ENCODE measurements around the gene CHRNA4.
"Not testable (repeated sequence)": the region's sequence is repeated elsewhere in the genome, so short reads cannot be mapped to it uniquely, and the experiment has no call there.

Gene CHRNA4

DNA sequence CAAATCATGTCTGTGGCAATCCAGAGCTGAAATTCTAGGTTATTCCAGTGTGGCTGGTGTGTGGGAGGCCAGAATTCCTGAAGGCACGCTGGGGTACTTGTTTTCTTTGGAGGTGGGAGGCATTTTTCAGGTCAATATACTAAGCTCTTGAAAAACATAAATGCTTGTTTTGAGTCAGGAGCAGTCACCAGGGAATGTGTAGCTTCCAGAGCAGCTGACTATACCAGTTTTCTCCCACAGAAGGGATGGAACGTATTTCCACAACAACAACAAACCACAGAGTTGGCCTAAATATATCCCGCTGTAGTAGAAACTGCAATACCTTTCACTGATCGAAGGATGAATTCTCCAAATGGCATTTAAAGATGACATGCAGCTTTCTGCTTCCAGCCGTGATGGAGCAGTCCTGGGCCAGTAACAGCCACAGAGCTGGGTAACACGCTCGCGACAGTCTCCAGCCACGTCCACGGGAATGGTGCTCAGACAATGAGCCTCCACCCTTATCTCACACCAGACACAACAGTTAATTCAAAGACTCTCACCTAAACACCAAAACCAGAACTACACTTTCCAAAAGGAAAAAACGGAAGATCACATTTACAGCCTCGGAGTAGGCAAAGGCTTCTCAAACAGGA, 23.2 kb downstream of the CHRNA4 start:
- H3K27me3 ChIP-seq, result peaks cover 0 to 64% of the 10 kb centered on the region in 2 donors
- intact Hi-C loops (cut with DNase I; ENCODE audit: low total_unique reads), result no loop called here
- TF ChIP-seq, protein P1, sequence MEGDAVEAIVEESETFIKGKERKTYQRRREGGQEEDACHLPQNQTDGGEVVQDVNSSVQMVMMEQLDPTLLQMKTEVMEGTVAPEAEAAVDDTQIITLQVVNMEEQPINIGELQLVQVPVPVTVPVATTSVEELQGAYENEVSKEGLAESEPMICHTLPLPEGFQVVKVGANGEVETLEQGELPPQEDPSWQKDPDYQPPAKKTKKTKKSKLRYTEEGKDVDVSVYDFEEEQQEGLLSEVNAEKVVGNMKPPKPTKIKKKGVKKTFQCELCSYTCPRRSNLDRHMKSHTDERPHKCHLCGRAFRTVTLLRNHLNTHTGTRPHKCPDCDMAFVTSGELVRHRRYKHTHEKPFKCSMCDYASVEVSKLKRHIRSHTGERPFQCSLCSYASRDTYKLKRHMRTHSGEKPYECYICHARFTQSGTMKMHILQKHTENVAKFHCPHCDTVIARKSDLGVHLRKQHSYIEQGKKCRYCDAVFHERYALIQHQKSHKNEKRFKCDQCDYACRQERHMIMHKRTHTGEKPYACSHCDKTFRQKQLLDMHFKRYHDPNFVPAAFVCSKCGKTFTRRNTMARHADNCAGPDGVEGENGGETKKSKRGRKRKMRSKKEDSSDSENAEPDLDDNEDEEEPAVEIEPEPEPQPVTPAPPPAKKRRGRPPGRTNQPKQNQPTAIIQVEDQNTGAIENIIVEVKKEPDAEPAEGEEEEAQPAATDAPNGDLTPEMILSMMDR (IDR thresholded peaks at IDR 0.05), result no peak

DNA sequence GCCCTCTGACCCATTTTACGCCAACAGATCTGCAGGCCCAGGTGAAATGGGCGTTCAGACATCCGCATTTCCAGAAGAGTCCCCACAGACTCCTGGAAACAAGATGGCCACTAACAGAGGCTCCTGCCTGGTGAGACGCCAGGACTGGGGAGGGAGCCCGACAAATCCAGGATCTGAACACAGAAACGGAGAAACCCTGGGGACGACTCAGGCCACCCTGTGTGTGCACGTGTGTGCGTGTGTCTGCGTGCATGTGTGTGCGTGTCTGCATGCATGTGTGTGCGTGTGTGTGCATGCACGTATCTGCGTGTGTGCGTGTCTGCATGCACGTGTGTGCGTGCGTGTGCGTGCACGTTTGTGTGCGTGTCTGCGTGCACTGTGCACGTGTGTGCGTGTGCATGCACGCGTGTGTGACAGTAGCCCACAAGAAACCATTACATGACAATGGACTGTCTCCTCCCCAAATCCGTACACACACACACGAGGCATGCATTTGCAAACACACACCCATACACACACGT, 24.9 kb downstream of the CHRNA4 start:
- no peak for DNase-seq
- Histone ChIP-seq H3K27ac (no peak overlapping the region), H3K4me3 (no peak overlapping the region), H3K9me3 (peaks cover 0 to 14% (median 14%) of the 10 kb centered on the region in 3 donors), H3K36me3 (no peaks in the 10 kb centered on the region), H3K4me1 (no peaks in the 10 kb centered on the region), H3K27me3 (peaks cover 0 to 66% of the 10 kb centered on the region in 2 donors)
- TF ChIP-seq, protein P1 (IDR thresholded peaks at IDR 0.05), result no peak
- intact Hi-C loops (cut with DNase I; ENCODE audit: low total_unique reads), result no loop called here

More for the DNA sequence above, 23.2 kb downstream of the CHRNA4 start:
- H3K36me3 ChIP-seq, result no peaks in the 10 kb centered on the region
- DNase-seq, result no peak
- no peak overlapping the region for H3K4me3 ChIP-seq
- H3K4me1 ChIP-seq, result no peaks in the 10 kb centered on the region
- H3K27ac ChIP-seq, result no peak overlapping the region
- H3K9me3 ChIP-seq, result no peaks in the 10 kb centered on the region

DNA sequence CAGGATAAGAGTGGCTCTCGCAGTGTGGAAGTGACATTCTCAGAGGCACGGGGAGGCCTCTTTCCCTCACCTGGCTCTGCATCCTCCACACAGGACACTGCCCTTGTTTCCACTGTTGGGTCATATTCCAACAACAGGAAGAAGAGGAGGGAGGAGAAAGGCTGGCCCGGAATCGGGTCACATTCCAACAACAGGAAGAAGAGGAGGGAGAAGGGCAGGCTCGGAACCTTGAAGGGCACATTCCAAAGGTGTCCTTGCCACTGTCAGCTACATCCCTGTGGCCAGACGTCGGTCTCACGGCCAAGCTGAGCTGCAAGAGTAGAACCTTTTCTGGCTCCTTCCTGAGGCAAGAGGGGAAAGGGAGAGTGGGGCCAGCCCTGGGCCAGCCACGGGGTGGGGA, 25.4 kb downstream of the CHRNA4 start:
- Histone ChIP-seq H3K27ac (no peak overlapping the region), H3K36me3 (no peaks in the 10 kb centered on the region), H3K4me3 (no peak overlapping the region), H3K4me1 (no peaks in the 10 kb centered on the region), H3K9me3 (peaks cover 0 to 15% (median 14%) of the 10 kb centered on the region in 3 donors), H3K27me3 (peaks cover 0 to 72% of the 10 kb centered on the region in 2 donors)
- DNase-seq, result no peak
- TF ChIP-seq, protein P1 (IDR thresholded peaks at IDR 0.05), result no peak
- intact Hi-C loops (cut with DNase I; ENCODE audit: low total_unique reads), result no loop called here

DNA sequence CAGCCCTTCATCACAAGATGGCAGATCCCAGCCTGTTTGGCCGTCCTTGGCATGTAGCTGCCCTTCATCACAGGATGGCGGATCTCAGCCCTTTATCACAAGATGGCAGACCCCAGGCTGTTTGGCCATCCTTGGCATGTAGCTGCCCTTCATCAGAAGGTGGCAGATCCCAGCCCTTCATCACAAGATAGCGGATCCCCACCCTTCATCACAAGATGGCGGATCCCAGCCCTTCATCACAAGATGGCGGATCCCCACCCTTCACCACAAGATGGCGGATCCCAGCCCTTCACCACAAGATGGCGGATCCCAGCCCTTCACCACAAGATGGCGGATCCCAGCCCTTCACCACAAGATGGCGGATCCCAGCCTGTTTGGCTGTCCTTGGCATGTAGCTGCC, 26.1 kb downstream of the CHRNA4 start:
- H3K36me3 ChIP-seq; H3K4me3 ChIP-seq; DNase-seq; H3K27ac ChIP-seq; H3K4me1 ChIP-seq; intact Hi-C loops (cut with DNase I; ENCODE audit: low total_unique reads): not testable (repeated sequence)
- peaks cover 0 to 15% (median 14%) of the 10 kb centered on the region in 3 donors for H3K9me3 ChIP-seq
- H3K27me3 ChIP-seq, result peaks cover 0 to 79% of the 10 kb centered on the region in 2 donors

DNA sequence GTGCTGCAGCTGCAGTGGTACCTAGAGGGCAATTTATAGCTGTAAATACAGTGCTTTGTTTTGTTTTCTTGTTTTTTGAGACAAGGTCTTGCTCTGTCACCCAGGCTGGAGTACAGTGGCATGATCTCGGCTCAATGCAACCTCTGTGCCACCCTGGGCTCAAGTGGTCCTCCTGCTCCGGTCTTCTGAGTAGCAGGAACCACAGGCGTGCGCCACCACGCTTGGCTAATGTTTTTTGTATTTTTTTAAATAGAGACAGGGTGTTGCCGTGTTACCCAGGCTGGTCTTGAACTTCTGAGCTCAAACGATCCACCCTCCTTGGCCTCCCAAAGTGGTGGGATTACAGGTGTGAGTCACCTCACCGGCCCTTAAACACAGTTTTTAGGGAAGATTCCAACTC, 26.8 kb downstream of the CHRNA4 start:
- Histone ChIP-seq H3K4me1 (no peaks in the 10 kb centered on the region), H3K9me3 (peaks cover 0 to 15% (median 14%) of the 10 kb centered on the region in 3 donors), H3K27ac (no peak overlapping the region), H3K4me3 (no peak overlapping the region), H3K27me3 (peaks cover 0 to 86% of the 10 kb centered on the region in 2 donors), H3K36me3 (no peaks in the 10 kb centered on the region)
- no peak for DNase-seq
- intact Hi-C loops (cut with DNase I; ENCODE audit: low total_unique reads), result no loop called here
- TF ChIP-seq, protein P1 (IDR thresholded peaks at IDR 0.05), result no peak

DNA sequence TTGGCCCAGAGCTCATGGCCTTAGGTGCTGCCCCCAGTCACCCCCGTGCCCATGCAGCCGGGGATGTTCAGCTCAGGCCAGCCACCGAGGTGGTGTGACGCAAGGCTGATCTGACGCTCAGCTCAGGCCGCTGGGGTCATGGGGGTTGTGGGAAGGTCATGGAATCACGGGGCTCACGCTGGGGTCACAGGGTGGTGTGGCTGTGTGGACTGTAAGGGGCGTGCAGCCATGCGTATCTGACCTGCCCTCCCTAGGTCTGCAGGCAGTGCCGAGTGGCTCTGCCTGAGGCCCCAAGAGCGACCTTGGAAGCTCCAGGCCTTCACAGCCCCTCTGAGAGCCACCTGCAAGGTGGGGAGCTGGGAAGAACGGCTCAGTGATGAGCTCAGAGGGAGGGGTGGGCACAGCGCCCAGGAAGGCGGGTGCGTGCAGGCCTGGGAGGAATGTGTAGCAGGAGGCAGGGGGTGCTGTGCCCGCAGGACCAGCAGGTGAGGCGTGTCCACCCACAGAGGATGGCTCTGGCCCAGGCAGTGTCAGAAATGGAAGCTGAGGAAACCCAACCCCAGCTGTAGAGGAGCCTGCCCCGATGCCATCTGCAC, 27.8 kb downstream of the CHRNA4 start:
- H3K4me3 ChIP-seq, result no peak overlapping the region
- no peaks in the 10 kb centered on the region for H3K4me1 ChIP-seq
- intact Hi-C loops (cut with DNase I; ENCODE audit: low total_unique reads), result no loop called here
- H3K36me3 ChIP-seq, result no peaks in the 10 kb centered on the region
- no peak for DNase-seq
- no peak overlapping the region for H3K27ac ChIP-seq
- TF ChIP-seq, protein P1 (IDR thresholded peaks at IDR 0.05), result no peak
- peaks cover 0 to 15% (median 14%) of the 10 kb centered on the region in 3 donors for H3K9me3 ChIP-seq
- H3K27me3 ChIP-seq, result peaks cover 0 to 88% of the 10 kb centered on the region in 2 donors
